ENCODE measurements around the gene BMPR1A.

DNA sequence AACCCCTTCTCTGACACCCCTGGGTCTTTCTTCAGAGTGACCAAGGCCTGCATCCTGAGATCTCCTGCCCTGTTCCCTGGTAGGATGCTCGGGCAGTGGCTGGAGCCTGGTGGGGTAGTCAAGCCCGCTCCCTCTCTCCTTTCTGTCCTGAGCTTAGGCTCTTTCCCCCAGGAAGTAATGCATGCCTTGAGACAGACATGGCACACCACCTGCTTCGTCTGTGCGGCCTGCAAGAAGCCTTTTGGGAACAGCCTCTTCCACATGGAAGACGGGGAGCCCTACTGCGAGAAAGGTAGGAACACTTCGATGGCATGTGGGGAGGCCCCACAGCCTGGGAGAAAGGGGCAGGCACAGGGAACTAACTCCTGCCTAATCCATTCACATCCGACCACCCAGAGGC, 37.9 kb upstream of the BMPR1A start:
- TF ChIP-seq, protein P1, sequence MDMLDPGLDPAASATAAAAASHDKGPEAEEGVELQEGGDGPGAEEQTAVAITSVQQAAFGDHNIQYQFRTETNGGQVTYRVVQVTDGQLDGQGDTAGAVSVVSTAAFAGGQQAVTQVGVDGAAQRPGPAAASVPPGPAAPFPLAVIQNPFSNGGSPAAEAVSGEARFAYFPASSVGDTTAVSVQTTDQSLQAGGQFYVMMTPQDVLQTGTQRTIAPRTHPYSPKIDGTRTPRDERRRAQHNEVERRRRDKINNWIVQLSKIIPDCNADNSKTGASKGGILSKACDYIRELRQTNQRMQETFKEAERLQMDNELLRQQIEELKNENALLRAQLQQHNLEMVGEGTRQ (CRISPR knock-in tag; IDR thresholded peaks at IDR 0.05): no peak
- no peak for TF ChIP-seq CBX8 (IDR thresholded peaks at IDR 0.05; ENCODE audit: borderline replicate concordance, extremely low read depth, low read depth, low read length, poor library complexity, severe bottlenecking)
- TF ChIP-seq, protein P2, sequence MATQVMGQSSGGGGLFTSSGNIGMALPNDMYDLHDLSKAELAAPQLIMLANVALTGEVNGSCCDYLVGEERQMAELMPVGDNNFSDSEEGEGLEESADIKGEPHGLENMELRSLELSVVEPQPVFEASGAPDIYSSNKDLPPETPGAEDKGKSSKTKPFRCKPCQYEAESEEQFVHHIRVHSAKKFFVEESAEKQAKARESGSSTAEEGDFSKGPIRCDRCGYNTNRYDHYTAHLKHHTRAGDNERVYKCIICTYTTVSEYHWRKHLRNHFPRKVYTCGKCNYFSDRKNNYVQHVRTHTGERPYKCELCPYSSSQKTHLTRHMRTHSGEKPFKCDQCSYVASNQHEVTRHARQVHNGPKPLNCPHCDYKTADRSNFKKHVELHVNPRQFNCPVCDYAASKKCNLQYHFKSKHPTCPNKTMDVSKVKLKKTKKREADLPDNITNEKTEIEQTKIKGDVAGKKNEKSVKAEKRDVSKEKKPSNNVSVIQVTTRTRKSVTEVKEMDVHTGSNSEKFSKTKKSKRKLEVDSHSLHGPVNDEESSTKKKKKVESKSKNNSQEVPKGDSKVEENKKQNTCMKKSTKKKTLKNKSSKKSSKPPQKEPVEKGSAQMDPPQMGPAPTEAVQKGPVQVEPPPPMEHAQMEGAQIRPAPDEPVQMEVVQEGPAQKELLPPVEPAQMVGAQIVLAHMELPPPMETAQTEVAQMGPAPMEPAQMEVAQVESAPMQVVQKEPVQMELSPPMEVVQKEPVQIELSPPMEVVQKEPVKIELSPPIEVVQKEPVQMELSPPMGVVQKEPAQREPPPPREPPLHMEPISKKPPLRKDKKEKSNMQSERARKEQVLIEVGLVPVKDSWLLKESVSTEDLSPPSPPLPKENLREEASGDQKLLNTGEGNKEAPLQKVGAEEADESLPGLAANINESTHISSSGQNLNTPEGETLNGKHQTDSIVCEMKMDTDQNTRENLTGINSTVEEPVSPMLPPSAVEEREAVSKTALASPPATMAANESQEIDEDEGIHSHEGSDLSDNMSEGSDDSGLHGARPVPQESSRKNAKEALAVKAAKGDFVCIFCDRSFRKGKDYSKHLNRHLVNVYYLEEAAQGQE (IDR thresholded peaks at IDR 0.05; ENCODE audit: borderline replicate concordance): no peak
- TF ChIP-seq, protein P2 (CRISPR knock-in tag; IDR thresholded peaks at IDR 0.05; ENCODE audit: low read depth): no peak
- no peak for TF ChIP-seq TCF7 (IDR thresholded peaks at IDR 0.05; ENCODE audit: borderline replicate concordance)
- TF ChIP-seq, protein P3, sequence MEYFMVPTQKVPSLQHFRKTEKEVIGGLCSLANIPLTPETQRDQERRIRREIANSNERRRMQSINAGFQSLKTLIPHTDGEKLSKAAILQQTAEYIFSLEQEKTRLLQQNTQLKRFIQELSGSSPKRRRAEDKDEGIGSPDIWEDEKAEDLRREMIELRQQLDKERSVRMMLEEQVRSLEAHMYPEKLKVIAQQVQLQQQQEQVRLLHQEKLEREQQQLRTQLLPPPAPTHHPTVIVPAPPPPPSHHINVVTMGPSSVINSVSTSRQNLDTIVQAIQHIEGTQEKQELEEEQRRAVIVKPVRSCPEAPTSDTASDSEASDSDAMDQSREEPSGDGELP (CRISPR knock-in tag; IDR thresholded peaks at IDR 0.05; ENCODE audit: borderline replicate concordance): no peak
- TF ChIP-seq, protein P4, sequence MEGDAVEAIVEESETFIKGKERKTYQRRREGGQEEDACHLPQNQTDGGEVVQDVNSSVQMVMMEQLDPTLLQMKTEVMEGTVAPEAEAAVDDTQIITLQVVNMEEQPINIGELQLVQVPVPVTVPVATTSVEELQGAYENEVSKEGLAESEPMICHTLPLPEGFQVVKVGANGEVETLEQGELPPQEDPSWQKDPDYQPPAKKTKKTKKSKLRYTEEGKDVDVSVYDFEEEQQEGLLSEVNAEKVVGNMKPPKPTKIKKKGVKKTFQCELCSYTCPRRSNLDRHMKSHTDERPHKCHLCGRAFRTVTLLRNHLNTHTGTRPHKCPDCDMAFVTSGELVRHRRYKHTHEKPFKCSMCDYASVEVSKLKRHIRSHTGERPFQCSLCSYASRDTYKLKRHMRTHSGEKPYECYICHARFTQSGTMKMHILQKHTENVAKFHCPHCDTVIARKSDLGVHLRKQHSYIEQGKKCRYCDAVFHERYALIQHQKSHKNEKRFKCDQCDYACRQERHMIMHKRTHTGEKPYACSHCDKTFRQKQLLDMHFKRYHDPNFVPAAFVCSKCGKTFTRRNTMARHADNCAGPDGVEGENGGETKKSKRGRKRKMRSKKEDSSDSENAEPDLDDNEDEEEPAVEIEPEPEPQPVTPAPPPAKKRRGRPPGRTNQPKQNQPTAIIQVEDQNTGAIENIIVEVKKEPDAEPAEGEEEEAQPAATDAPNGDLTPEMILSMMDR (IDR thresholded peaks at IDR 0.05 in 2 of 3, conservative IDR thresholded peaks at IDR 0.05 in 1 of 3; ENCODE audit: insufficient read depth in 2 of 3, low read depth in 1 of 3, low read length in 3 of 3): no peak
- TF ChIP-seq SOX6 (IDR thresholded peaks at IDR 0.05): no peak
- TF ChIP-seq, protein P5, sequence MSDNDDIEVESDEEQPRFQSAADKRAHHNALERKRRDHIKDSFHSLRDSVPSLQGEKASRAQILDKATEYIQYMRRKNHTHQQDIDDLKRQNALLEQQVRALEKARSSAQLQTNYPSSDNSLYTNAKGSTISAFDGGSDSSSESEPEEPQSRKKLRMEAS (CRISPR knock-in tag; IDR thresholded peaks at IDR 0.05): no peak
- TF ChIP-seq, protein P6, sequence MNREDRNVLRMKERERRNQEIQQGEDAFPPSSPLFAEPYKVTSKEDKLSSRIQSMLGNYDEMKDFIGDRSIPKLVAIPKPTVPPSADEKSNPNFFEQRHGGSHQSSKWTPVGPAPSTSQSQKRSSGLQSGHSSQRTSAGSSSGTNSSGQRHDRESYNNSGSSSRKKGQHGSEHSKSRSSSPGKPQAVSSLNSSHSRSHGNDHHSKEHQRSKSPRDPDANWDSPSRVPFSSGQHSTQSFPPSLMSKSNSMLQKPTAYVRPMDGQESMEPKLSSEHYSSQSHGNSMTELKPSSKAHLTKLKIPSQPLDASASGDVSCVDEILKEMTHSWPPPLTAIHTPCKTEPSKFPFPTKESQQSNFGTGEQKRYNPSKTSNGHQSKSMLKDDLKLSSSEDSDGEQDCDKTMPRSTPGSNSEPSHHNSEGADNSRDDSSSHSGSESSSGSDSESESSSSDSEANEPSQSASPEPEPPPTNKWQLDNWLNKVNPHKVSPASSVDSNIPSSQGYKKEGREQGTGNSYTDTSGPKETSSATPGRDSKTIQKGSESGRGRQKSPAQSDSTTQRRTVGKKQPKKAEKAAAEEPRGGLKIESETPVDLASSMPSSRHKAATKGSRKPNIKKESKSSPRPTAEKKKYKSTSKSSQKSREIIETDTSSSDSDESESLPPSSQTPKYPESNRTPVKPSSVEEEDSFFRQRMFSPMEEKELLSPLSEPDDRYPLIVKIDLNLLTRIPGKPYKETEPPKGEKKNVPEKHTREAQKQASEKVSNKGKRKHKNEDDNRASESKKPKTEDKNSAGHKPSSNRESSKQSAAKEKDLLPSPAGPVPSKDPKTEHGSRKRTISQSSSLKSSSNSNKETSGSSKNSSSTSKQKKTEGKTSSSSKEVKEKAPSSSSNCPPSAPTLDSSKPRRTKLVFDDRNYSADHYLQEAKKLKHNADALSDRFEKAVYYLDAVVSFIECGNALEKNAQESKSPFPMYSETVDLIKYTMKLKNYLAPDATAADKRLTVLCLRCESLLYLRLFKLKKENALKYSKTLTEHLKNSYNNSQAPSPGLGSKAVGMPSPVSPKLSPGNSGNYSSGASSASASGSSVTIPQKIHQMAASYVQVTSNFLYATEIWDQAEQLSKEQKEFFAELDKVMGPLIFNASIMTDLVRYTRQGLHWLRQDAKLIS (CRISPR knock-in tag; IDR thresholded peaks at IDR 0.05): no peak
- TF ChIP-seq ZNF12 (CRISPR knock-in tag; IDR thresholded peaks at IDR 0.05): no peak

All from K562 (cell line).